GM15510 (cell line): ENCODE data around the gene NEK10.

Experiments used
- POLR2A ChIP-seq: IDR thresholded peaks from 3 replicates; pipeline ENCODE4 v1.6.1; 2011; ENCODE audit warnings: borderline replicate concordance; ENCODE audit not compliant: insufficient read length; ENCODE audit errors: extremely low read depth

NEK10 gene

GRCh38 chr3:27354588-27355203, 14.5 kb downstream of the NEK10 start:
- no peak for TF ChIP-seq POLR2A

GRCh38 chr3:27354161-27354560, 15.0 kb downstream of the NEK10 start:
- TF ChIP-seq POLR2A: no peak

GRCh38 chr3:27353221-27353620, 16.0 kb downstream of the NEK10 start:
- TF ChIP-seq POLR2A: no peak

GRCh38 chr3:27352047-27352446, 17.1 kb downstream of the NEK10 start:
- no peak for TF ChIP-seq POLR2A

- no peak for TF ChIP-seq POLR2A
Measured at GRCh38 chr3:27349832-27350231, 19.4 kb downstream of the NEK10 start.

GRCh38 chr3:27345959-27346865, 23.0 kb downstream of the NEK10 start:
- TF ChIP-seq POLR2A: no peak

GRCh38 chr3:27345493-27345892, 23.7 kb downstream of the NEK10 start:
- no peak for TF ChIP-seq POLR2A

- no peak for TF ChIP-seq POLR2A
Measured at GRCh38 chr3:27345045-27345444, 24.1 kb downstream of the NEK10 start.

GRCh38 chr3:27344192-27344591, 25.0 kb downstream of the NEK10 start:
- no peak for TF ChIP-seq POLR2A

- no peak for TF ChIP-seq POLR2A
Measured at GRCh38 chr3:27342267-27342666, 26.9 kb downstream of the NEK10 start.

GRCh38 chr3:27340534-27340933, 28.6 kb downstream of the NEK10 start:
- TF ChIP-seq POLR2A: no peak

- TF ChIP-seq POLR2A: no peak
Measured at GRCh38 chr3:27335571-27335970, 33.6 kb downstream of the NEK10 start.

GRCh38 chr3:27333843-27334242, 35.3 kb downstream of the NEK10 start:
- no peak for TF ChIP-seq POLR2A

- no peak for TF ChIP-seq POLR2A
Measured at GRCh38 chr3:27326629-27327545, 42.3 kb downstream of the NEK10 start.

- no peak for TF ChIP-seq POLR2A
Measured at GRCh38 chr3:27326202-27326601, 43.0 kb downstream of the NEK10 start.
